H1 (cell line): Measurements from ENCODE around the gene ABCC10. TPM values are rescaled to one million over a fixed set of nuclear protein-coding genes. Genes with fewer than 3 reads are reported as not detected.

Experiments
- CTCF ChIA-PET: fragments of 300-600 bp; sonication (Branson Sonifier 250); formaldehyde crosslinking; loops from one replicate; lab custom pipeline; 2021; ENCODE audit not compliant: partially characterized antibody; lab: Charles Lee
- POLR2A ChIA-PET: fragments of 300-600 bp; sonication (Branson Sonifier 250); formaldehyde crosslinking; loops from one replicate; lab custom pipeline; 2021; ENCODE audit warnings: inconsistent platforms; ENCODE audit not compliant: partially characterized antibody; lab: Charles Lee
- DNase-seq, 2 experiments: peaks; one replicate each; pipeline versions ENCODE4 v3.0.0 to v3.0.0-alpha.2; 2010 to 2022; ENCODE audit warnings: low spot score in 2 of 2, low read depth in 1 of 2, mixed read lengths in 1 of 2
- FAIRE-seq: peaks from 2 replicates; lab custom pipeline; 2011; peaks lifted over from hg19 to GRCh38; lab: Jason Lieb, UNC
- H2AFZ ChIP-seq: 2 replicates; pipeline ENCODE4 v1.8.1; 2012; ENCODE audit warnings: low read length, inconsistent platforms
- H2AK5ac ChIP-seq: 2 replicates; pipeline ENCODE4 v1.6.1; 2013; ENCODE audit warnings: low read depth, low read length
- H2BK120ac ChIP-seq: replicated peaks from 2 replicates; pipeline ENCODE3; 2013; ENCODE audit warnings: low read depth, low read length, inconsistent platforms
- H2BK12ac ChIP-seq: 2 replicates; pipeline ENCODE4 v1.6.1; 2013; ENCODE audit warnings: low read depth, low read length
- H2BK15ac ChIP-seq: 2 replicates; pipeline ENCODE4 v1.6.1; 2013; ENCODE audit warnings: low read length
- H2BK20ac ChIP-seq: 2 replicates; pipeline ENCODE4 v1.6.1; 2013; ENCODE audit warnings: low read length
- H2BK5ac ChIP-seq: 2 replicates; pipeline ENCODE4 v1.6.1; 2013; ENCODE audit warnings: low read depth, low read length
- H3K14ac ChIP-seq: 2 replicates; pipeline ENCODE4 v1.6.1; 2013; ENCODE audit warnings: inconsistent platforms; ENCODE audit not compliant: insufficient read length
- H3K18ac ChIP-seq: 2 replicates; pipeline ENCODE4 v1.6.1; 2013; ENCODE audit warnings: low read length; ENCODE audit errors: extremely low read depth
- H3K23ac ChIP-seq: 2 replicates; pipeline ENCODE4 v1.6.1; 2013; ENCODE audit warnings: inconsistent platforms; ENCODE audit not compliant: insufficient read length
- H3K23me2 ChIP-seq: 2 replicates; pipeline ENCODE4 v1.6.1; 2013; ENCODE audit warnings: low read depth, low read length
- H3K27ac ChIP-seq: 2 replicates; pipeline ENCODE4 v1.6.1; 2011; ENCODE audit warnings: low read depth, low read length, inconsistent platforms
- H3K27me3 ChIP-seq, 4 experiments: replicated peaks in 1 of 4; 1 replicate in 1 of 4; 2 replicates in 3 of 4; pipeline versions ENCODE4 v1.6.1 to v1.8.1; 2011 to 2013; ENCODE audit warnings: low read length in 3 of 4, mild to moderate bottlenecking in 3 of 4, inconsistent platforms in 2 of 4, mixed read lengths in 2 of 4, moderate library complexity in 1 of 4; ENCODE audit not compliant: control insufficient read depth in 3 of 4, insufficient read depth in 3 of 4; ENCODE audit errors: extremely low read depth in 1 of 4
- H3K36me3 ChIP-seq, 4 experiments: 2 replicates each; pipeline versions ENCODE4 v1.6.1 to v1.8.1; 2011 to 2013; ENCODE audit warnings: mild to moderate bottlenecking in 4 of 4, low read length in 3 of 4, moderate library complexity in 2 of 4, control low read depth in 1 of 4, inconsistent platforms in 1 of 4; ENCODE audit not compliant: insufficient read depth in 4 of 4, control insufficient read depth in 2 of 4
- H3K4ac ChIP-seq: replicated peaks from 2 replicates; pipeline ENCODE3; 2013; ENCODE audit warnings: low read length, low read depth, mixed read lengths, inconsistent platforms; ENCODE audit not compliant: insufficient read length
- H3K4me1 ChIP-seq, 4 experiments: replicated peaks in 1 of 4; 1 replicate in 1 of 4; 2 replicates in 3 of 4; pipeline versions ENCODE4 v1.6.1 to v1.8.1; 2011 to 2013; ENCODE audit warnings: low read length in 3 of 4, inconsistent platforms in 2 of 4, mixed read lengths in 1 of 4; ENCODE audit not compliant: insufficient read depth in 4 of 4, control insufficient read depth in 3 of 4
- H3K4me2 ChIP-seq, 2 experiments: 2 replicates each; pipeline versions ENCODE4 v1.6.1 to v1.8.1; 2011 to 2013; ENCODE audit warnings: low read depth in 2 of 2, low read length in 2 of 2, control low read depth in 1 of 2, inconsistent platforms in 1 of 2, mild to moderate bottlenecking in 1 of 2; ENCODE audit not compliant: insufficient read depth in 1 of 2
- H3K4me3 ChIP-seq, 4 experiments: fragments of 200-600, 300-600 bp in 1 of 4; sonication (generic), shearing (Covaris generic), sonication (Bioruptor Twin) in 1 of 4; 2 replicates each; pipeline versions ENCODE4 v1.5.1 to v1.8.1; 2011 to 2016; ENCODE audit warnings: low read length in 4 of 4, low read depth in 3 of 4, control low read depth in 2 of 4, inconsistent platforms in 2 of 4, mild to moderate bottlenecking in 2 of 4, mixed read lengths in 1 of 4, moderate library complexity in 1 of 4; ENCODE audit not compliant: insufficient read depth in 2 of 4; ENCODE audit errors: extremely low read depth in 1 of 4
- H3K56ac ChIP-seq: replicated peaks from 2 replicates; pipeline ENCODE3; 2013; ENCODE audit warnings: low read depth, mild to moderate bottlenecking, mixed read lengths, low read length, inconsistent platforms; ENCODE audit not compliant: insufficient read length
- H3K79me1 ChIP-seq: 2 replicates; pipeline ENCODE4 v1.6.1; 2013; ENCODE audit warnings: low read depth, low read length, control low read depth
- H3K79me2 ChIP-seq, 2 experiments: 2 replicates each; pipeline versions ENCODE4 v1.6.1 to v1.8.1; 2012 to 2013; ENCODE audit warnings: low read length in 2 of 2, mild to moderate bottlenecking in 2 of 2, inconsistent platforms in 1 of 2; ENCODE audit not compliant: insufficient read depth in 2 of 2, control insufficient read depth in 1 of 2
- H3K9ac ChIP-seq, 4 experiments: replicated peaks in 1 of 4; 1 replicate in 1 of 4; 2 replicates in 3 of 4; pipeline versions ENCODE4 v1.6.1 to v1.8.1; 2011 to 2013; ENCODE audit warnings: low read depth in 3 of 4, low read length in 3 of 4, control low read depth in 2 of 4, mild to moderate bottlenecking in 2 of 4, moderate library complexity in 2 of 4, inconsistent platforms in 1 of 4; ENCODE audit errors: extremely low read depth in 1 of 4
- H3K9me3 ChIP-seq, 2 experiments: 2 replicates each; pipeline versions ENCODE4 v1.6.1 to v1.8.1; 2012 to 2013; ENCODE audit warnings: mild to moderate bottlenecking in 2 of 2, moderate library complexity in 2 of 2, control low read depth in 1 of 2, inconsistent platforms in 1 of 2, low read depth in 1 of 2, low read length in 1 of 2, mixed read lengths in 1 of 2; ENCODE audit not compliant: insufficient read depth in 2 of 2
- H4K20me1 ChIP-seq, 2 experiments: replicated peaks in 1 of 2; 2 replicates each; pipeline versions ENCODE3 to v1.8.1; 2011 to 2013; ENCODE audit warnings: inconsistent platforms in 2 of 2, low read length in 2 of 2, mild to moderate bottlenecking in 1 of 2; ENCODE audit not compliant: insufficient read depth in 2 of 2, control insufficient read depth in 1 of 2
- H4K5ac ChIP-seq: 2 replicates; pipeline ENCODE4 v1.6.1; 2013; ENCODE audit warnings: low read length, low read depth, mixed read lengths, inconsistent platforms; ENCODE audit not compliant: insufficient read length
- H4K8ac ChIP-seq: 2 replicates; pipeline ENCODE4 v1.8.0; 2013; ENCODE audit warnings: mild to moderate bottlenecking, moderate library complexity, low read length, inconsistent platforms; ENCODE audit not compliant: insufficient read depth; ENCODE audit errors: extremely low read depth
- H4K91ac ChIP-seq: replicated peaks from 2 replicates; pipeline ENCODE3; 2013; ENCODE audit warnings: low read length, mixed read lengths, inconsistent platforms; ENCODE audit not compliant: insufficient read length
- CREB1 ChIP-seq: IDR thresholded peaks from 2 replicates; pipeline ENCODE4 v1.6.1; 2012; ENCODE audit warnings: inconsistent platforms
- EP300 ChIP-seq, 2 experiments: IDR thresholded peaks; 1 replicate in 1 of 2; 2 replicates in 1 of 2; pipeline ENCODE4 v1.6.1; 2011 to 2012; ENCODE audit warnings: low read depth in 2 of 2, low read length in 2 of 2, mild to moderate bottlenecking in 2 of 2, borderline replicate concordance in 1 of 2, inconsistent platforms in 1 of 2, moderate library complexity in 1 of 2
- JUN ChIP-seq: IDR thresholded peaks from 2 replicates; pipeline ENCODE4 v1.6.1; 2011; ENCODE audit warnings: low read depth, mild to moderate bottlenecking, improper control_type of control experiment, low read length
- JUND ChIP-seq: IDR thresholded peaks from 2 replicates; pipeline ENCODE4 v1.6.1; 2011; ENCODE audit warnings: mild to moderate bottlenecking, improper control_type of control experiment, low read length
- NRF1 ChIP-seq: IDR thresholded peaks from 2 replicates; pipeline ENCODE4 v1.6.1; 2011; ENCODE audit warnings: mild to moderate bottlenecking, low read depth, low read length, improper control_type of control experiment
- POU5F1 ChIP-seq: IDR thresholded peaks from 2 replicates; pipeline ENCODE4 v1.6.1; 2011; ENCODE audit warnings: low read depth, mild to moderate bottlenecking, low read length, moderate library complexity
- RAD21 ChIP-seq, 2 experiments: IDR thresholded peaks in 1 of 2; conservative IDR thresholded peaks in 1 of 2; 2 replicates each; pipeline ENCODE4 v1.6.1; 2011; ENCODE audit warnings: low read depth in 2 of 2, low read length in 2 of 2, improper control_type of control experiment in 1 of 2, inconsistent platforms in 1 of 2, mild to moderate bottlenecking in 1 of 2, moderate library complexity in 1 of 2
- SIN3A ChIP-seq, 2 experiments: IDR thresholded peaks in 1 of 2; conservative IDR thresholded peaks in 1 of 2; 2 replicates each; pipeline ENCODE4 v1.6.1; 2011 to 2012; ENCODE audit warnings: low read length in 2 of 2, improper control_type of control experiment in 1 of 2, low read depth in 1 of 2, mild to moderate bottlenecking in 1 of 2
- SP1 ChIP-seq: IDR thresholded peaks from 2 replicates; pipeline ENCODE4 v1.6.1; 2011; ENCODE audit warnings: low read depth, low read length
- TAF7 ChIP-seq: optimal IDR thresholded peaks from 2 replicates; pipeline ENCODE3; 2011; ENCODE audit warnings: low read depth, mild to moderate bottlenecking, inconsistent platforms, low read length, moderate library complexity, borderline replicate concordance
- ZNF274 ChIP-seq: IDR thresholded peaks from 2 replicates; pipeline ENCODE4 v1.7.0; 2012; ENCODE audit warnings: low read length, borderline replicate concordance; ENCODE audit errors: extremely low read depth
- WGBS, 2 experiments: shearing (Covaris generic) in 1 of 2; methylation state at CpG; one replicate each; pipeline versions ENCODE4 v1.1.6 to v1.1.7; 2013 to 2015; ENCODE audit warnings: low lambda C conversion rate in 2 of 2, mixed read lengths in 2 of 2, inconsistent platforms in 1 of 2, low coverage in 1 of 2, missing lambda C conversion rate in 1 of 2; ENCODE audit not compliant: insufficient replicate concordance in 2 of 2, insufficient coverage in 1 of 2, insufficient read length in 1 of 2; ENCODE audit errors: extremely low coverage in 1 of 2, missing lambda C conversion rate in 1 of 2; 5-methylcytosine and 5-hydroxymethylcytosine counted together
- polyA plus RNA-seq, 7 experiments: library from polyadenylated mRNA; depleted of rRNA in 3 of 7; stranded (reverse) in 5 of 7; unstranded in 2 of 7; fragments of >200 nt in 5 of 7; fragments of 200-250 nt in 2 of 7; gene quantifications; 1 replicate in 5 of 7; 2 replicates in 1 of 7; 4 replicates in 1 of 7; pipeline versions ENCODE4 v1.2.1 to v1.2.3, GENCODE V29; 2011 to 2013; ENCODE audit warnings: missing spikeins in 2 of 7, mixed read lengths in 2 of 7
- total RNA-seq: library from RNA; stranded (reverse); fragmentation: NEBNext Ultra II Directional; extraction: Animal tissue kit (Norgen Biotek cat#: 25700); gene quantifications from 2 replicates; pipeline ENCODE4 v1.2.1, GENCODE V29; 2021

The ABCC10 gene
- total and polyA plus RNA-seq, 2 of the 8 experiments (the other 6 are each of a cell fraction or from before 2014, with no cell fraction given) = 15.5 to 24.6 TPM

DNA sequence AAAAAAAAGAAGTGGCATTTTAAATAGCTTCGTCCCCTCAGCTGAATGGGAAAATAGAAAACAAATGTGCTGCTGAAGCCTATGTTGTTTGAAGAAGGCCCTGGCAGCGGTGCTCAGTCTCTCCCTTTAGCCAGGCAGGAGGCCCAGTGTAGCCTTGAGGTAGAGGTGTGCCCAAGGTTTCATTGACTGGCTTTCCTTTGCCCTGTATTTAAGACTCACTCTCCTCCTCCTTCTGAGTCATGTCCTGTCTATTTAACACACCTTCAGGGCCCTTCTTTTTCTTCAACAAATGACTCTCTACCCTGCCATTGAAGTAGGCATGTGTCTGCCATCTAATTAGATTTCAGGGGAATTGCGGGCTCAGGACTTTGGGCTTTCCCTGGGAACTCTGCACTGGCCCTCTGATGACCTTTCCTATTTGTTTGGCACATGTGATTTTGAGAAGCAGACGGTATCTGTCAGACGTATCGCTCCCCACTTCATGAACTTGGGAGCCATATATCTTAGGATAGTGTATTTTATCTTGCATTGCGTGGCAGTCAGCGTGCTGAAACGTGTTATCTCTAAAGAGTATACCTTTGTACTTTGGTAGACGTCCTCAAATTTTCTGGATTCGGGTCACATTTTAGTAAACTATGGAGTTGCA lies 54.4 kb downstream of the ABCC10 start:
- Histone ChIP-seq H3K4me3 (peak overlapping the region in 1 of 4 experiments; percentile 18; a peak in 1 of 8 replicates), H3K9me3 (no peaks in the 10 kb centered on the region), H4K20me1 (peaks cover 5 to 6% of the 10 kb centered on the region in 2 experiments), H4K8ac (no peak overlapping the region), H3K4me2 (peak overlapping the region; percentile 21 to 35; a peak in 3 of 4 replicates), H4K5ac (no peak overlapping the region), H3K23ac (no peak overlapping the region), H2BK15ac (no peak overlapping the region), H3K18ac (no peak overlapping the region), H2AK5ac (0 out of 2 replicates have a peak overlapping the region, but pooled peaks have one; percentile 3), H3K14ac (no peak overlapping the region), H3K27me3 (no peaks in the 10 kb centered on the region), H3K27ac (no peak overlapping the region), H2BK5ac (no peak overlapping the region), H3K4me1 (peaks cover 5 to 18% (median 13%) of the 10 kb centered on the region in 4 experiments; a peak in 6 of 7 replicates), H3K36me3 (0 out of 8 replicates have a peak, but pooled peaks cover 0 to 3% (median 0%) of the 10 kb centered on the region in 4 experiments), H2BK12ac (no peak overlapping the region), H4K91ac (no peak overlapping the region), H3K79me1 (peaks cover 17% of the 10 kb centered on the region), H3K23me2 (peaks cover 4% of the 10 kb centered on the region; the same call in 1 of the 2 replicates), H3K4ac (no peak overlapping the region), H2AFZ (no peak overlapping the region), H2BK120ac (no peak overlapping the region), H3K9ac (peak overlapping the region in 1 of 4 experiments; percentile 37; a peak in 2 of 7 replicates), H2BK20ac (no peak overlapping the region), H3K56ac (no peak overlapping the region), H3K79me2 (peaks cover 17 to 72% of the 10 kb centered on the region in 2 experiments)
- DNase-seq (no peak), FAIRE-seq (no peak)
- CTCF ChIA-PET = interaction anchor here (31.7 to 32.9 kb wide), 2 partner anchors 19 to 26 kb away, joined by 495 to 536 read pairs; partner anchors contain the start of genes DLK2 and LRRC73
- 83% methylated on average over 11 of the region's 11 CpGs; no CpG with 5 or more reads in 1 of the 2 experiments for WGBS, 2 experiments
- POLR2A ChIA-PET = interaction anchor here (1.0 to 2.1 kb wide), 5 partner anchors 11 to 46 kb away, joined by 3 to 6 read pairs (median 5); no protein-coding TSS in a partner anchor
- TF ChIP-seq SP1 (no peak), JUND (no peak), NRF1 (no peak), JUN (no peak), RAD21 (IDR thresholded peaks at IDR 0.05 in 1 of 2, conservative IDR thresholded peaks at IDR 0.05 in 1 of 2; ENCODE audit: low read depth in 2 of 2, low read length in 2 of 2) (no peak), ZNF274 (no peak), EP300 (IDR thresholded peaks at IDR 0.05; ENCODE audit: borderline replicate concordance in 1 of 2, low read depth in 2 of 2, low read length in 2 of 2) (no peak), CREB1 (no peak), SIN3A (conservative IDR thresholded peaks at IDR 0.05 in 1 of 2, IDR thresholded peaks at IDR 0.05 in 1 of 2; ENCODE audit: low read depth in 1 of 2, low read length in 2 of 2) (no peak), TAF7 (no peak), POU5F1 (no peak)
